NCI-H748 (cell line): Measurements from ENCODE around the gene CCDC12.
"Not testable (repeated sequence)": the region's sequence is repeated elsewhere in the genome, so short reads cannot be mapped to it uniquely, and the experiment has no call there.

ENCODE experiments used
- DNase-seq: peaks from one replicate; lab custom pipeline; 2025; ENCODE audit not compliant: unreplicated experiment; lab: John Stamatoyannopoulos, UW

The CCDC12 gene

DNA sequence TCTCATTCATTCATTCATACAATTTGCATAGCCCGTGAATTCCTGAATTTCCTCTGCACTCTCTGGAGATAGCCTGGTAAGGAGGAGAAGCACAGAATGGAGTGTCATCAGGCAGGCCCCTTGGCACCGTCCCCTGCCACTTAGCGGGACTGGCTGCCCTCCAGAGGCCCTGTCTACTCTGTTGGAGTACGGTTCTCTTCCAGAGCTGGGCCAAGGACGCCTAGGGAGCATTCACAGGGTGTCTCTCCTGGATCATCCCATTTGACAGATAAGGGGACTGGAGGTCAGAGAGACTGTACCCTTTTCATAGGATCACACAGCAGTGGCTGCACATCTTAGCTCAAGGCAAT, 51.0 kb downstream of the CCDC12 start:
- no peak for DNase-seq

DNA sequence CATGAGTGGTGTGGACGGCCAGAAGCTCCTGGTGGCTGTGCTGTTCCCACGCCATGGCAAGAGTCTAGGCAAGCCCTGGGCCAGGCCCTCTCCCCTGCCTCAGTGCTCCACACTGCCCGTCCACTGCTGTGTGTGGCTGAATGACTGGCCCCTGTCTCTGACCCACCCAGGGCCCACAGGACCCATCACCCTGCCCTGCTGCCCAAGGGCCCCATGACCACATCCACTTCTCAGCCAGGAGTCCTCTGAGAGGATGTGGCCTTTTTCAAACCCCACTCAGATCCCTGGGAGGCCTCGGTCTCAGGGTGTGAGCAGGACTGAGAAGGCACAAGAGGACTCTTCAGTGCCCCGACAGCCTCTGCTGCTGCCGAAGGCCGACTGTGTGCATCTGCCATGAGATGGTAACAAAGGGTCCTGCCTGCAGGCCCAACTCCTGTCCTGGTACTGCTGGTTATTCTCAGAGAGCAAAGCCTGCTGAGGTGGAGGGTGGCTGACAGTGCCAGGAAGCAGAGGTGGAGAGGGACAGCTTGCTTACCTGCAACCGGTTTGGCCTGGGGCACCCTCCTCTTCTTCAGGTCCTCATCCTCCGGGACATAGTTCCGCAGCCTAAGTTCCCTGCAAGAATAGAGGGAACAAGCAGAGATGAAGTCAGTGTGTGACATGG, 51.5 kb downstream of the CCDC12 start:
- no peak for DNase-seq

GRCh38 chr3:46923559-46924350, 52.8 kb downstream of the CCDC12 start:
- DNase-seq = peak; percentile 2

DNA sequence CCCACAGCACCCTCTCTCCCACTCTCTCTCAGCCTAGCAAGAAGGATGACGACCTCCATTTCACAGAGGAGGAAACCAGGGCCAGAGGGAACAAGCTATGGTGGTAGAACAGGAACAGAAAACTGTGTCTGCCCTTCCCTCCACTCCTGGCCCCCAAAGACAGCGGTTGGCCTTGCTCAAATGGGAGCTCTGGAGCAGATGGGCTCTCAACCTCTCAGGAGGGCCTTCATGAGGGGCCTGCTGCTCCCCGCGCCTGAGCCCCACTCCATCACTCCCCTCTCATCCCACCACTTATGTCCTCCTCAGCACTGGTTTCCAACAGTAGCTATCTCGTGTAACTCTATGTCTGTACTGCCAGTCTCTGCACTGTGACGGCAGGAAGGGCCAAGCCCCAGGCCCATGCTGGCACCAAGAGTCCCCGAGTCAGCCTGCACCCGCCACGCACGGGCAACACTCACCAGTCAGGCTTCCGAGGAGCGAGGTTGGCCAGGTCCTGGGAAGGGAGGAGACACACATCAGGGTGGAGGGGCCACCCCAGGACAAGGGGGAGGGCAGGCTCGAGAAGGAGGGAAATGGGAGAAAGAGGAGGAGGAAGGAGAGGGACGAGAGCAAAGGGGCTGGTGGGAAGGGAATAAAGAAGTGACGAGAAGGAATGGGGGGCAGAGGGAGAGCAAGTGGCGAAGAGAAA, 53.5 kb downstream of the CCDC12 start:
- no peak for DNase-seq

DNA sequence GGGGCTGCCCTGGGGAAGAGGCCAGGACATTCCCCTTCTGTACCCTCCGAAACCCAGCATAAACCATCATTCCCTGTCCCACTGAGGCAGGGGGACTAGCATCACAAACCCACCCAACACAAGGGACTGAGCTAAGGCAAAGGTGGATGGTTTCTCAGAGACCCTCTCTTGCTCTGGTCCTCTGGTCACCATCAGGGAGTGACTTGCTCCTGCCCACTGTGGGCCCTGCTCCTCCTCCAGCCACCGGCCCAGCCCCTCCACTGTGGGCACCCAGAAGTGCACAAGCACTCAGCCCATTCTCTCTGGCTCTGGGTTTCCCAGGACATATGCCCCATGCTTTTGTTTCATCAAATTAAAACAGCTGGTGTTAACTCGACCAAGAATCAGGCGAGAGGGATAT, 54.1 kb downstream of the CCDC12 start:
- no peak for DNase-seq

- no peak for DNase-seq
Observed at GRCh38 chr3:46921871-46922271, 54.7 kb downstream of the CCDC12 start.

- no peak for DNase-seq
Observed at GRCh38 chr3:46921041-46921440, 55.5 kb downstream of the CCDC12 start.

- DNase-seq = no peak
Observed at GRCh38 chr3:46918634-46919033, 57.9 kb downstream of the CCDC12 start.

GRCh38 chr3:46918202-46918601, 58.3 kb downstream of the CCDC12 start:
- no peak for DNase-seq

DNA sequence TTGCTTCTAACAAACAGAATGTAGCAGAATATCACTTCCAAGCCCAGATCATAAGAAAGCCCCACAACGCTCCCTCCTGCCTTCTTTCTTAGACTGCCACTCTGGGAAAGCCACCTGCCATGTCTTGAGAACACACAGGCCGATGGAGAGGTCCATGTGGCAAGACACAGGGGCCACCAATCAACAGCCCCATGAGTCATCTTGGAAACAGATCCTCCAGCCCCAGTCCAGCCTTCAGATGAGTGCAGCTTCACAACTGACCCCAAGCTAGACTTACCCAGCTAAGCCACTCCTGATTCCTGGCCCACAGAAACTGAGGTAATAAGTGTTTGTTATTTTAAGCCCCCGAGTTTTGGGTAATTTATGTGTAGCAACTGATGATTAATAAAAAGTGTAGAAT, 59.3 kb downstream of the CCDC12 start:
- DNase-seq = no peak

DNA sequence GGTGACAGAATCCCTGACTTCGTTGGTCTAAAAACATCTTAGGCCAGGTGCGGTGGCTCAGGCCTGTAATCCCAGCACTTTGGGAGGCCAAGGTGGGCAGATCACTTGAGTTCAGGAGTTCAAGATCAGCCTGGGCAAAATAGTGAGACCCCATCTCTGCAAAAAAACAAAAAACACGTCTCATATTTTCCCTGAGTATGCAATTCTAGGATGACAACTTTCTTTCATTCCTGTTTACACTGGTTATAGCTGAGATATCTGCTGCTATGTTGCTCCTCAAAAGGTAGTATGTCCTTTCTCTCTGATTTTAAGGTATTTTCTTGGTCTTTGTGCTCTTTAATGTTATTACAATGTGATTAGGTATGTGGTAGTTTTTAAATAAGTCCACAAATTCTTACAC, 59.7 kb downstream of the CCDC12 start:
- no peak for DNase-seq

GRCh38 chr3:46916278-46916677, 60.3 kb downstream of the CCDC12 start:
- no peak for DNase-seq

GRCh38 chr3:46915297-46915822, 61.2 kb downstream of the CCDC12 start:
- DNase-seq = no peak

GRCh38 chr3:46914849-46915248, 61.7 kb downstream of the CCDC12 start:
- DNase-seq = no peak

GRCh38 chr3:46913644-46914043, 62.9 kb downstream of the CCDC12 start:
- DNase-seq = peak; percentile 84

DNA sequence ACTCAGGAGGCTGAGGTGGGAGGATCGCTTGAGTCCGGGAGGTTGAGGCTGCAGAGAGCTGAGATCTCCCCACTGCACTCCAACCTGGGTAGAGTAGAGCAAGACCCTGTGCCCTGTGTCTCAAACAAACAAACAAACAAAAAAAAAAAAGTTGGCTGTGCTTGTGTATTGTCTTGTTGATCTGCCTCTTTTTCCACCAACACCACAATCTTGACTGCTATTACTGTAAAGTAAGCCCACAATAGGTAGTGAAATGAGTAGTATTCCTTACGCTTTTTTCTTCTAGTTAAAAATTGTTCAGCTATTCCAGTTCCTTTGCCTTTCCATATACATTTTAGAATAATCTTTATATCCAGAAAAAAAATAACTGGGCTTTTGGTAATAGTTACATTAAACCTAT, 63.6 kb downstream of the CCDC12 start:
- no peak for DNase-seq

DNA sequence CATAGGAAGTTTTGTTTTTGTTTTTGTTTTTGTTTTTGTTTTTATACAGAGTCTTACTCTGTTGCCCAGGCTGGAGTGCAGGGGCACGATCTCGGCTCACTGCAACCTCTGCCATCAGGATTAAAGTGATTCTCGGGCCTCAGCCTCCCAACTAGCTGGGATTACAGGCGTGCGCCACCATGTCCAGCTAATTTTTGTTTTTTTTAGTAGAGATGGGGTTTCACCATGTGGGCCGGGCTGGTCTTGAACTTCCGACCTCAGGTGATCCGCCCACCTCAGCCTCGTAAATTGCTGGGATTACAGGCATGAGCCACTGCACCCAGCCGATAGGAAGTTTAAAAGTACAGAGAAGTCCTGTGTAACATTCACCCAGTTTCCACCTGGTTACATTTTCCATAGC, 65.6 kb downstream of the CCDC12 start:
- not testable (repeated sequence) for DNase-seq

- no peak for DNase-seq
Observed at GRCh38 chr3:46910166-46910760, 66.3 kb downstream of the CCDC12 start.

- peak; percentile 62 for DNase-seq
Observed at GRCh38 chr3:46909535-46910161, 66.9 kb downstream of the CCDC12 start.

GRCh38 chr3:46908986-46909534, 67.5 kb downstream of the CCDC12 start:
- no peak for DNase-seq
